DND-41 (cell line): Measurements from ENCODE around the gene GSG1L.

ENCODE experiments used
- CTCF ChIP-seq: IDR thresholded peaks from 2 replicates; pipeline ENCODE4 v1.5.1; 2012; ENCODE audit warnings: borderline replicate concordance, low read length, moderate library complexity, mild to moderate bottlenecking; ENCODE audit not compliant: poor library complexity, severe bottlenecking; ENCODE audit errors: extremely low read depth
- EZH2 ChIP-seq: IDR thresholded peaks from 3 replicates; pipeline ENCODE4 v1.6.1; 2012; ENCODE audit warnings: borderline replicate concordance, low read depth, mild to moderate bottlenecking, moderate library complexity, low read length, inconsistent platforms; ENCODE audit not compliant: severe bottlenecking

- TF ChIP-seq CTCF (no peak), EZH2 (no peak)
These were observed 29.8 kb upstream of the GSG1L start for GRCh38 chr16:28093385-28093725.
